Measurements from ENCODE around the gene MEF2A.

GRCh38 chr15:99606646-99607045 lies 40.9 kb downstream of the MEF2A start:
- TF ChIP-seq CTCF (IDR thresholded peaks at IDR 0.05; ENCODE audit: borderline replicate concordance, extremely low read depth, low read length, poor library complexity, severe bottlenecking) (no peak), EZH2 (IDR thresholded peaks at IDR 0.05; ENCODE audit: borderline replicate concordance, low read depth, low read length, severe bottlenecking) (no peak)
